Anterior cingulate cortex (tissue), 58 donors: ENCODE results near the gene CCDC167.

Experiments used
- DNase-seq, 58 donors: peaks; one replicate each; lab custom pipeline; 2025; lab: John Stamatoyannopoulos, UW

CCDC167 gene

DNA sequence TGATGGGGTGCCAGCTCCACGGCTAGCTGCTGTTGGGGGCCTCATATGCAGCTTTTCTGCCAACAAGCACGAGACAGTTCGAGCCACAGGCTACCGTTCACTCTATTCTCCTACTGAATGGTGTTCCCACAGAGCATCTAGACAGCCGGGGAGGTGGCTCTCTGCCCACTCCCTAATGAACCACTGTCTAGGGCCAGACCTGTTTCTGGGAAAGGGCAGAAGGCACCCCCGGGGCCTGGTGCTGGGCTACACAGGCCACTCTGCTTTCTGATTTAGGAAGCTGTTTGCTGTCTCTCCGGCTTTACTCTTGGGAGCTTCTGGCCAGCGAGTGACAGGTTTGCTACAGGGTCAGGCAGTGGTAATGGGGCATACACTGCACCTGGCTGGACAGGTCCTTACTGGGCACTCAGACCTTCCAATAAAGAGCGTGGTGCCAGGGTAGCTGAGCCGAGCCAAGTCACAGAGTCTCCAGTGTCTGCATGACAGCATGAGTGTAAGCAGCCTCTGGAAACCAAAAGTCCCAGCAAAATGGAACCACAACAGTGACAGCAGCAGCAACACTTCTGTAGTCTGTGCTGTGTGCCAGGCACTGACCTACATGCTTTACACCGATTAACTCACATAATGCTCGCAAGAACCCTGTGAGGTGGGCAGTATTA is 8.4 kb downstream of the CCDC167 start:
- DNase-seq = peak in 7 of 58 donors; percentile 24 to 39 (median 30)

GRCh38 chr6:37490536-37491170 is 9.0 kb downstream of the CCDC167 start:
- DNase-seq = no peak

DNA sequence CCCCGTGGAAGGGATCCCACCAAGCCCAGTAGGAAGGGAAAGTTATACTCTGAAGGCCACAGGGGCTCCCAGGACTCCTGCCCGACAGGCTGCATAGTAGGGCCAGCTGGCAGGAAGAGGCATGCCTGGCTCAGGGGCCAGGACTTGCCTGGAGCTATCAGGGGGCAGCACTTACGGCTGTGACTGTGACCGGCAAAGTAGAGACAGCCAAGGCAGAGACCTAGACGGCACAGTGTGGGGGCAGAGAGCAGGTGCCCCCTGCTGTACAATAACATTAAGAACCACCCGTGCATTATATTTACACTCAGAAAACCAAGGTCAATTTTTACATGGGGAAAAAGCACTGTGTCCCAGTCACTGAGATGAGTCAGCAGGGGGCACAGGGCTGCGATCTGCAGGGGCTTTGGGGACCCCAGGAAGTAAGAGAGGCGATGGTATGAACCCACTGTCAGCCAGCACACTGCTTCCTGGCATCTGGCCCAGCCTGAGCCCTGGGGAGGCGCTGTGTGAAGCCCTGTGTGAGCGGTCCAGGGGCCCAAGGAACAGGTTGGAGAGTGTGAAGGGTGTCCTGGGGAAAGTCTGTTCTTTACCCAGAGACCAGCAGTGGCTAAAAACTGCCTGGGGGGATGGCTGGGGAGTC is 9.9 kb downstream of the CCDC167 start:
- DNase-seq = no peak

DNA sequence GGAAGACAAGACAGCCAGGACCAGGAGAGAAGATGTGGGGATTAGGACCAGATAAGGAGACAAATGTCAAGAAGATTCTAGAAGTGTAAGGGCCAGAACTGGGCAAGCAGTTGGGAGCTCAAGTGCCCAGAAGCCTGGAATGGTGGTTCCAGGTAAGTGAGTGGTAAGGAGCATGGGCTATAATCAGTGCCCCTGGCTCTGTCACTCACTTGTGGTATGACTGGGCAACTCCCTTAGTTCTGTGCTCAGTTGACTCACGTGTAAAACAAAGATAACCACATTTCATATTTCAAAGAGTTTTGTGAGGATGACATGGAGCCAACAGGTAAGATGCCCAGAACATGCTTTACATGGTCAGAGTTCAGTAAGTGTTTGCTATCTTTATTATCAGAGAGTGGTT is 11.2 kb downstream of the CCDC167 start:
- no peak for DNase-seq

- no peak for DNase-seq
Observed at GRCh38 chr6:37487591-37488380, 11.9 kb downstream of the CCDC167 start.

- no peak for DNase-seq
Observed at GRCh38 chr6:37486121-37486839, 13.4 kb downstream of the CCDC167 start.

GRCh38 chr6:37485291-37485702 is 14.4 kb downstream of the CCDC167 start:
- DNase-seq = no peak

- no peak for DNase-seq
Observed at GRCh38 chr6:37484786-37485170, 14.9 kb downstream of the CCDC167 start.

GRCh38 chr6:37483917-37484785 is 15.5 kb downstream of the CCDC167 start:
- peak in 44 of 58 donors; percentile 9 to 78 (median 44) for DNase-seq

GRCh38 chr6:37483252-37483901 is 16.3 kb downstream of the CCDC167 start:
- DNase-seq = no peak

DNA sequence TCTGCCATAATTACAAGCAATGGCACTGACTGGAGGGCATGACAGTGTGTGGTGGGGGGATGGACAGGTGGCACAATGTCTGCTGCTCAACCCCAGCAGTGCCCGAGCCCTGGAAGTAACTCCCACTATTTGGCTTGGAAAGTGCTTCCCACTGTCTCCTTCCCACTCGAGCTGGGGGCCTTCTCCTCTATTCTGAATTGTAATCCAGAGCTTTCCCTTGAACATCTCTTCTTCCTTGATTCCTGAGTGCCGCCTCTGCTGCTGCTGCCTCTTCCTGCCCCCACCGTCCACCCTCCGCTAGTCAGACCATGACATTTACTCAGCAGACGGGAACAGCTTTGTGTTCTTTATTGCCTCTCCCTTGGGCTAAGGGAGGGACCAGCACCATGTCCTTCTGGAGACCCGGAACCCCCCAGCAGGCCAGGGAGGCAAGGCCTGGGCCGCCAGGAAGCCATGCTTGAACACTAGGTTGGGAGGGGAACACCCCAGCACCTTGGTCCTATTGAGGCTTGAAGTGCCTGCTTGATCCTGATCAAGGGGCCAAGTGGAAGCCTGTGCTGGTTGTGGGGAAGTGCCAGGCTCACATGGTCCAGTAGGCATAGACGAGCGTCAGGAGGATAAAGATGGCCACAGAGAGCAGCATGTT is 17.0 kb downstream of the CCDC167 start:
- no peak for DNase-seq

DNA sequence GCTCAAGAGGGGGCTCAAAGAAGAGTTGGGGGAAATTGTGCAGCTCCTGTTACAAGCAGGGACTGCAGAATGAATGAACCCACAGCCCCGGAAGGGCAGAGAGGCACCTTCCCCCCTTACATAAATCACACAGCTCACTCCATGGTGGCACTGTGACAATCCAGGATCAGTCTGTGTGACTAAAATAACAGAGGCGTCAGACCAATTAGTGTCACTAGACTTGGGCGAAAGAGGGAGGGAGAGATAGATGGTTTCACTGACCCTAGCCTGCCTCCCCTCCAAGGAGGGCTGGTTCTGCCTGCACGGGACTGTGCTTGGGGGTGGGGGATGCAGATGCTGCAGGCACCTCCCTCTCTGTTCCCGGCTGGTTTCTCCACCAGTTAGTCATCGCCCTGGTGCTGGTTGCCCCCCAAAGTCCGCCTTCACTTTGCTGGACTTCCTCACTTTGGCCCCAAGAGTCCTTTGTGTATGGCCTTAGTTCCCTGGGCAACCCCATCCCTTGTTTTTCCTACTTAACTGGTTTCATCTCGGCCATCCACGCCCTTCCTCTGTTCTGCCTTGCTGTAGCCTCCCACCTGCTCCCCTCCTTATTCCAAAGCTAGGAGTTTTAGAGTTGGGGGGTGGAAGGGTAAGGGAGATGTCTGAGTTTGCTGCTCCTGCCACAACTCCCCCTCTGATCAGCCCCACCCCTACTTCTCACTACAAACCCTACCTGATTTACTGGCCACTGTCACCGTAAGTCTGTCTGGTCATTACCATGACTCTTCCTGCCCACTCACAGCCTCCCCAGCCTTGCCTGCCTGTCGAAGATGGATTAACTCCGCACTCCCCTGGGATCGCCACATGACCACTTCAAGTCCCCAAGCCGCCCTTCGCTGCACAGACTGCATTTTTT is 17.7 kb downstream of the CCDC167 start:
- DNase-seq = no peak

GRCh38 chr6:37480951-37481534 is 18.6 kb downstream of the CCDC167 start:
- no peak for DNase-seq

DNA sequence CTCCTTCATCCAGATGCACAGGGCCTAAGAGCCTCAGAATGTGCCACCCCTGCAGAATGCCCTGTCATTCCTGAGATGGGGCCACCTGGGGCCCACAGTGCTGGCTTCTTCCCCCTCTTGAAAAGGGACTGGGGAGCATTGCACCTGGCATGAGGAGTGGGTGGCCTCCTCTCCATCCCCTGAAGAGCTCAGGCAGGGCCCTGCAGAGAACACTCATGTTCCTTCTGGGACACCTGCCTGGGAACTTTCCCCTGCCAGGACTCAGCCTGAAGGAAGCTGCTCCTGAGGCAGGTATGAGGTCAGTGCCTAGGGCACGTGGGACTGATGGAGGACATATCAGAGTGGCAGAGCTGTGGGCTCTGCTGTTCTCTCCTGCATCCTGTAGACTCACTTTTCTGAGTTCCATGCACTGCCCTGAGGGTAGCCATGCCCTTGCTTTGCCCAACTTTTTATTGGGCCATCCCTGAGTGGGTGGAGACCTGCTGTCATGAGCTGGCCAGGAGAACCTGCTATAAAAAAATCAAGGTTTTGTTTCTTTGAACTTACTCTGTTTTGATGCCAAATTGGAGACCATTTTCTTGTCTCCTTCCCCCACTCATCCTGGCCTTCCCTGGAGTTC is 19.5 kb downstream of the CCDC167 start:
- DNase-seq = no peak

DNA sequence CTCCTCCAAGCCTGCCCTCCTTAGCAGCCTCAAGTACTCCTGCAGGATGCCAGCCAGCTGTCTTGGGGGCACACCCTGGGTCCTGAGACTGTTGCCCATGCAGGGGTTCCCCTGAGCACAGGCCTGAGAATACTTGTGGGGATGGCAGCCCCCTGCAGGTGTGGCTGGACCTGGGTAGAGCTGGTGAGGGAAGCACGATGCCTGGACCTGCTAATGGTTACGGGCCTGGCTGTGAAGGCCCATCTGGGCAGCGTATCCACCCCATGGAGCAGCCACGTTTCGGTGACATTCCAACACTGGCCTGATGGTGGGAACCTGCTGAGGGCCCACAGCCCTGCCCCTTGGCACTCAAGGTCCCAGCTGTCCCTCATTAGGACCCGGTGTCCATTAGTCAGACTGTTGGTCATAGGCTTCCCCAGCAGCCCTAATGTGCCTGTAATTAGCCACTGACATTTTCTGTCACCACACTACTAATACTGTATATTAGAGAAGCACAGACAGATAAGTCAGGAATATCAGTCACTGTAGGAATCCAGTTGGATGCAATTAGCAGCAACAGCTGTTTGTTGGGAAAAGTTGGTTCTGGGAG is 20.3 kb downstream of the CCDC167 start:
- DNase-seq = no peak

GRCh38 chr6:37478827-37479226 is 20.9 kb downstream of the CCDC167 start:
- no peak for DNase-seq
